ENCODE results near the gene FKBP1A. TPM values are rescaled to one million over a fixed set of nuclear protein-coding genes. Genes with fewer than 3 reads are reported as not detected.

FKBP1A gene
- total and polyA plus RNA-seq, 10 of the 15 experiments (the other 5 are each of a cell fraction or from before 2014, with no cell fraction given) = 103 to 687 (median 254) TPM

DNA sequence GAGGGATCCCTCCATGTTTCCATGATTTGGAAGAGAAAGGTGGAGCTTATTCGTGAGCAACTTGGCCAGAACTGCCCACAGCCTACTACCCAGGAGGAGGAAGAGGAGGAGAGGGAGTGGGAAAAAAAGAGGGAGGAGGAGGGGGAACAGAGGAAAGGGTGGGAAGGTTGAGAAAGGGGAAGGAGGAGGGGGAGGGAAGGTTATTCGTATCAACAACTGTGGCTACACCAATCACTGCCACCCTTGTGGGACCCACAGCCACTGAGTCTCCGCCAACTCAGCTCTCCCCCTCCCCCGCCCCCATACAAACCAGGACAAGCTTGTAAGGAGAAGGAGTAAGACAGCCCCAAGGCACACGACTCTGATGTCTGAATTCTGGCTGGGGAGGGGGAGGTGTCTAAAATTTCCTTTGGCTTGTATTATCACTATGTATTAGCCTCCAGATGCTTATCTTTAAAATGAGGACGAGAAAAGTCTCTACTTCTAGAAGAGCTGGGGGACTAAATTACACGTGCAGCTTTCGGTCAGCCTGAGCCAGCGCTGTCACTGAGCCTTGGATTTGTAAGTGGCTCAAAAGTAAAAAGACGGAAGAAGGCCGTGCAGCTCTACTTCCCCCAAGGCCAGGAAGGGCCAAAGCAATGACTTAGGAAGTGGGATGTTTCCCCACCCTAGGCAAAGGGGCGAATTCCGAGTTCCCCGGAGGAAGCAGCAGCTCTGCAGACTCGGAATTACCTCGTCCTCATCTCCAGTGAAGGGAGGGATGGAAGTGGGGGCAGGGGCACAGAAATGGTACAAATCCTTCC is 1.0 kb downstream of the FKBP1A start:
- H3K9me3 ChIP-seq (replicated peaks; ENCODE audit: control insufficient read depth, insufficient read depth, low read length) = no peaks in the 10 kb centered on the region
- H2AFZ ChIP-seq (ENCODE audit: control insufficient read depth, low read depth, low read length) = no peak overlapping the region
- SMC1A ChIA-PET (ENCODE audit: uncharacterized antibody, unreplicated experiment) = interaction anchor here (0.8 to 5.8 kb wide), 12 partner anchors 10 to 79 kb away, joined by 3 to 52 read pairs (median 5); partner anchors contain the start of gene SDCBP2
- no peaks in the 10 kb centered on the region; a peak in 1 of 4 replicates for H3K36me3 ChIP-seq (ENCODE audit: control insufficient read depth in 2 of 2, insufficient read depth in 2 of 2, low read length in 1 of 2)
- CTCF ChIA-PET = interaction anchor here (0.7 to 5.2 kb wide), 12 partner anchors 8 to 130 kb away, joined by 3 to 41 read pairs (median 6); partner anchors contain the start of gene SDCBP2
- WGBS (ENCODE audit: insufficient coverage, insufficient replicate concordance, low lambda C conversion rate, missing lambda C conversion rate) = 7% methylated on average over 15 of the region's 16 CpGs
- in situ Hi-C loops (cut with MboI) = no loop called here
- peaks cover 10% of the 10 kb centered on the region for H3K4me1 ChIP-seq (ENCODE audit: control insufficient read depth, insufficient read depth, low read length)
- peak overlapping the region; percentile 71 for H3K9ac ChIP-seq (ENCODE audit: control insufficient read depth, insufficient read depth, low read length)
- peaks cover 59% of the 10 kb centered on the region for H3K79me2 ChIP-seq (ENCODE audit: control insufficient read depth, insufficient read depth, low read length)
- DNase-seq (ENCODE audit: low read depth, low spot score) (no peak), FAIRE-seq (no peak), ATAC-seq (peak; percentile 8; the same call in 1 of the 3 replicates)
- H3K4me3 ChIP-seq = peak overlapping the region; percentile 99
- intact Hi-C loops (cut with micrococcal nuclease; ENCODE audit: unreplicated experiment) = loop anchor here (5.0 kb wide), 2 partner anchors 45 to 275 kb away; partner anchors contain the start of gene PSMF1
- RAD21 ChIA-PET (ENCODE audit: unreplicated experiment) = interaction anchor here (0.6 to 3.5 kb wide), 13 partner anchors 8 to 367 kb away, joined by 3 to 37 read pairs (median 4); partner anchors contain the start of gene SDCBP2
- peak overlapping the region; percentile 67 for H3K27ac ChIP-seq (ENCODE audit: control insufficient read depth, insufficient read depth)
- no peaks in the 10 kb centered on the region; a peak in 1 of 4 replicates for H3K27me3 ChIP-seq (replicated peaks in 1 of 2; ENCODE audit: control insufficient read depth in 2 of 2, insufficient read depth in 2 of 2, low read length in 1 of 2)
- H3K4me2 ChIP-seq (ENCODE audit: control insufficient read depth, insufficient read depth) = peak overlapping the region; percentile 56
- no TSS peak for BruUV-seq (replicated peaks)
- POLR2A ChIA-PET = interaction anchor here (0.5 to 5.8 kb wide), 8 partner anchors 9 to 271 kb away, joined by 3 to 76 read pairs (median 8); partner anchors contain the start of gene SDCBP2
- H4K20me1 ChIP-seq (ENCODE audit: control insufficient read depth, insufficient read depth) = 0 out of 2 replicates have a peak, but pooled peaks cover 3% of the 10 kb centered on the region
- no peak for TF ChIP-seq BACH1 (IDR thresholded peaks at IDR 0.05; ENCODE audit: borderline replicate concordance)
- TF ChIP-seq, protein P1, sequence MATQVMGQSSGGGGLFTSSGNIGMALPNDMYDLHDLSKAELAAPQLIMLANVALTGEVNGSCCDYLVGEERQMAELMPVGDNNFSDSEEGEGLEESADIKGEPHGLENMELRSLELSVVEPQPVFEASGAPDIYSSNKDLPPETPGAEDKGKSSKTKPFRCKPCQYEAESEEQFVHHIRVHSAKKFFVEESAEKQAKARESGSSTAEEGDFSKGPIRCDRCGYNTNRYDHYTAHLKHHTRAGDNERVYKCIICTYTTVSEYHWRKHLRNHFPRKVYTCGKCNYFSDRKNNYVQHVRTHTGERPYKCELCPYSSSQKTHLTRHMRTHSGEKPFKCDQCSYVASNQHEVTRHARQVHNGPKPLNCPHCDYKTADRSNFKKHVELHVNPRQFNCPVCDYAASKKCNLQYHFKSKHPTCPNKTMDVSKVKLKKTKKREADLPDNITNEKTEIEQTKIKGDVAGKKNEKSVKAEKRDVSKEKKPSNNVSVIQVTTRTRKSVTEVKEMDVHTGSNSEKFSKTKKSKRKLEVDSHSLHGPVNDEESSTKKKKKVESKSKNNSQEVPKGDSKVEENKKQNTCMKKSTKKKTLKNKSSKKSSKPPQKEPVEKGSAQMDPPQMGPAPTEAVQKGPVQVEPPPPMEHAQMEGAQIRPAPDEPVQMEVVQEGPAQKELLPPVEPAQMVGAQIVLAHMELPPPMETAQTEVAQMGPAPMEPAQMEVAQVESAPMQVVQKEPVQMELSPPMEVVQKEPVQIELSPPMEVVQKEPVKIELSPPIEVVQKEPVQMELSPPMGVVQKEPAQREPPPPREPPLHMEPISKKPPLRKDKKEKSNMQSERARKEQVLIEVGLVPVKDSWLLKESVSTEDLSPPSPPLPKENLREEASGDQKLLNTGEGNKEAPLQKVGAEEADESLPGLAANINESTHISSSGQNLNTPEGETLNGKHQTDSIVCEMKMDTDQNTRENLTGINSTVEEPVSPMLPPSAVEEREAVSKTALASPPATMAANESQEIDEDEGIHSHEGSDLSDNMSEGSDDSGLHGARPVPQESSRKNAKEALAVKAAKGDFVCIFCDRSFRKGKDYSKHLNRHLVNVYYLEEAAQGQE (IDR thresholded peaks at IDR 0.05; ENCODE audit: low read depth, low read length) = no peak
- TF ChIP-seq CHD1 (IDR thresholded peaks at IDR 0.05; ENCODE audit: low read depth, low read length) = no peak
- 0 out of 2 replicates have a peak, but pooled peaks have one; percentile 21 for TF ChIP-seq CREB1 (IDR thresholded peaks at IDR 0.05; ENCODE audit: low read depth)
- TF ChIP-seq SIN3A (IDR thresholded peaks at IDR 0.05; ENCODE audit: low read depth, low read length) = 0 out of 2 replicates have a peak, but pooled peaks have one; percentile 17
- peak; percentile 29; the same call in 1 of the 2 replicates for TF ChIP-seq NFYB (IDR thresholded peaks at IDR 0.05; ENCODE audit: insufficient read depth, low read depth, low read length)
- TF ChIP-seq IKZF2 (IDR thresholded peaks at IDR 0.05) = peak in 1 of 2 experiments; percentile 45; a peak in 1 of 4 replicates
- TF ChIP-seq ZSCAN29 (IDR thresholded peaks at IDR 0.05) = no peak
- no peak for TF ChIP-seq TARDBP (IDR thresholded peaks at IDR 0.05; ENCODE audit: borderline replicate concordance)
- 0 out of 2 replicates have a peak, but pooled peaks have one; percentile 47 for TF ChIP-seq EED (IDR thresholded peaks at IDR 0.05; ENCODE audit: low read depth)
- TF ChIP-seq RELA (IDR thresholded peaks at IDR 0.05; ENCODE audit: borderline replicate concordance, partially characterized antibody) = no peak
- TF ChIP-seq, protein P2, sequence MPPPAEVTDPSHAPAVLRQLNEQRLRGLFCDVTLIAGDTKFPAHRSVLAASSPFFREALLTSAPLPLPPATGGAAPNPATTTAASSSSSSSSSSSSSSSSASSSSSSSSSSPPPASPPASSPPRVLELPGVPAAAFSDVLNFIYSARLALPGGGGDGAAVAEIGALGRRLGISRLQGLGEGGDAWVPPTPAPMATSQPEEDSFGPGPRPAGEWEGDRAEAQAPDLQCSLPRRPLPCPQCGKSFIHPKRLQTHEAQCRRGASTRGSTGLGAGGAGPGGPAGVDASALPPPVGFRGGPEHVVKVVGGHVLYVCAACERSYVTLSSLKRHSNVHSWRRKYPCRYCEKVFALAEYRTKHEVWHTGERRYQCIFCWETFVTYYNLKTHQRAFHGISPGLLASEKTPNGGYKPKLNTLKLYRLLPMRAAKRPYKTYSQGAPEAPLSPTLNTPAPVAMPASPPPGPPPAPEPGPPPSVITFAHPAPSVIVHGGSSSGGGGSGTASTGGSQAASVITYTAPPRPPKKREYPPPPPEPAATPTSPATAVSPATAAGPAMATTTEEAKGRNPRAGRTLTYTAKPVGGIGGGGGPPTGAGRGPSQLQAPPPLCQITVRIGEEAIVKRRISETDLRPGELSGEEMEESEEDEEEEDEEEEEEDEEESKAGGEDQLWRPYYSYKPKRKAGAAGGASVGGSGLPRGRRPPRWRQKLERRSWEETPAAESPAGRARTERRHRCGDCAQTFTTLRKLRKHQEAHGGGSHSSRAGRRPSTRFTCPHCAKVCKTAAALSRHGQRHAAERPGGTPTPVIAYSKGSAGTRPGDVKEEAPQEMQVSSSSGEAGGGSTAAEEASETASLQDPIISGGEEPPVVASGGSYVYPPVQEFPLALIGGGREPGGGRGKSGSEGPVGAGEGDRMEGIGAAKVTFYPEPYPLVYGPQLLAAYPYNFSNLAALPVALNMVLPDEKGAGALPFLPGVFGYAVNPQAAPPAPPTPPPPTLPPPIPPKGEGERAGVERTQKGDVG (CRISPR knock-in tag; IDR thresholded peaks at IDR 0.05) = no peak
- no peak for TF ChIP-seq ZNF274 (IDR thresholded peaks at IDR 0.05; ENCODE audit: insufficient read depth, insufficient read length)
- TF ChIP-seq PKNOX1 (IDR thresholded peaks at IDR 0.05) = no peak
- no peak for TF ChIP-seq RAD21 (IDR thresholded peaks at IDR 0.05; ENCODE audit: insufficient read depth, low read depth, low read length)

Measured in GM12878 (cell line).